ENCODE measurements around the gene PTMA.

The PTMA gene

DNA sequence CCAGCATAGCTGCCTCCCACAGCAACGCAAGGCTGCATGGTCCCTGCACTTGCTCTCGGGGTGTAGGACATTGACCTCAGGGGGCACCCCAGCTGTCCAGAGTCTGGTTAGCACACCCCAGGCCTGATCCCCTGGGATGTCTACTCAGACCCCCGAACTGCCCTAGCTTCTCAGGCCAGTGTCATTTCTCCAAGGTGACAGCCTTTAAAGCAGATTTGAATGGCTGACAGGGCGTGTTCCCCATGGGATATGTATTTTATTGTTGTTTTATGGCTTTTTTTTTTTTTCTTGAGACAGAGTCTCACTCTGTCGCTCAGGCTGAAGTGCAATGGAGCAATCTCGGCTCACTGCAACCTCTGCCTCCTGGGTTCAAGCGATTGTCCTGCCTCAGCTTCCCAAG lies 40.8 kb upstream of the PTMA start:
- ATAC-seq (replicated peaks) (no peak), DNase-seq (no peak)
- H3K4me1 Mint-ChIP-seq (ENCODE audit: low read depth in 2 of 2): peaks cover 2 to 4% of the 10 kb centered on the region in 2 donors
- H3K36me3 Mint-ChIP-seq (ENCODE audit: insufficient read depth): peaks cover 11% of the 10 kb centered on the region
- no peaks in the 10 kb centered on the region for H3K27me3 Mint-ChIP-seq
- H3K9me3 Mint-ChIP-seq: no peaks in the 10 kb centered on the region
- peak overlapping the region in 1 of 2 donors; percentile 41 for H3K27ac Mint-ChIP-seq
- no peak overlapping the region for H3K4me3 Mint-ChIP-seq

DNA sequence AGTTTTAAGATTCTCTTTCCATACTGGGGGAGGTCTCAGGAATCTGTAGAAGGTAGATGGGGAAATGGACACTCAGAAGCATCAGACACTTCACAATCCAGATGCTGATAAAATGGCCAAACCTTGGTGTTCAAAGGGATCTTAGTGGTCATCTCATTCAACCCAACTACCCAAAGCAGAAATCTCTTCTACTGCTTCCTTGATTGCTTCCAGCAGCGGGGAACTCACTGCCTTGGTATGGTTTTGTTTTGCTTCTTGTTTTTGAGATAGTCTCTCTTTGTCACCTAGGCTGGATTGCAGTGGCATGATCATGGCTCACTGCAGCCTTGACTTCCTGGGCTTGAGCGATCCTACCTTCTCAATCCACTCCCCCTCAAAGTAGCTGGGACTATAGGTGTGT lies 39.3 kb upstream of the PTMA start:
- Mint-ChIP-seq H3K4me1 (ENCODE audit: low read depth in 2 of 2) (no peaks in the 10 kb centered on the region), H3K36me3 (ENCODE audit: insufficient read depth) (no peaks in the 10 kb centered on the region), H3K27me3 (no peaks in the 10 kb centered on the region), H3K4me3 (no peak overlapping the region), H3K9me3 (no peaks in the 10 kb centered on the region), H3K27ac (no peak overlapping the region)
- DNase-seq (no peak), ATAC-seq (replicated peaks) (no peak)

DNA sequence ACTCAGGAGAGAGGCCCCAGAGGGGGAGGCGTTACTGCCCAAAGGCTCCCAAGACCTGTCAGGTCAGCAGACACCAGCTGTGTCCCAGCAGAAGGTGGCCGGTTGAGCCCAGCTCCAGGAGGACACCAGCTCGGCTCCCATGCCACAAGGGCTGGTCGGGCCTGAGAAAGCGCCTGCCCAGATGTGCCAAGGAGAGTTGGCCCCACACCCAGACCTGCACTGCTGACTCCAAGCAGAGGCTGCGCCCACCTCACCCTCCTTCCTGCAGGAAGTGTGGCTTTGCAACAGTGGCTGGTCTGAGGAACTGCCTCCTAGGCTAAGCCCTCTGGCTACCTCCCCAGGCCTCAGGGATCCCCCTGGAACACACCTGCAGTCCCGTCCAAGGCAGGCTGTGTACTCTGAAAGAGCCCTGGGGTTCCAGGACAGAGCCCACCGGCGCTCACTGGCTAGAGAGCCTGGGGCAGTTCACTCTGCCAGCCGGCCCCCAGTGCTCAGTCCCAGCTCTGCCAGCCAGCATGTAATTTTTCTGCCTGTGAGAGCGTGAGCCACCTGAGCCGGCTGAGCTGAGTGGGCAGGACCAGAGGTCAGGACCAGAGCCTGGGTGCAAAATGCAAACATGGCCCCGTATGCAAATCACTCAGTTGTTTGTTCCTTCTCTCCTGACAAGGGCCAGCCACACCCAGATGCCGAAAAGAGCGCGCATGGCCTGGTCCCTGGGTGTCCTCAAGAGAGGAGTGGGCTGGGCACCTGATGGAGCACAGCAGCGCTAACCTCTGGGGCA lies 36.9 kb upstream of the PTMA start:
- Mint-ChIP-seq H3K4me3 (no peak overlapping the region), H3K9me3 (no peaks in the 10 kb centered on the region), H3K27ac (peak overlapping the region in 1 of 2 donors; percentile 49), H3K27me3 (no peaks in the 10 kb centered on the region), H3K4me1 (ENCODE audit: low read depth in 2 of 2) (peaks cover 0 to 5% of the 10 kb centered on the region in 2 donors), H3K36me3 (ENCODE audit: insufficient read depth) (no peaks in the 10 kb centered on the region)
- DNase-seq: no peak
- no peak for ATAC-seq (replicated peaks)

DNA sequence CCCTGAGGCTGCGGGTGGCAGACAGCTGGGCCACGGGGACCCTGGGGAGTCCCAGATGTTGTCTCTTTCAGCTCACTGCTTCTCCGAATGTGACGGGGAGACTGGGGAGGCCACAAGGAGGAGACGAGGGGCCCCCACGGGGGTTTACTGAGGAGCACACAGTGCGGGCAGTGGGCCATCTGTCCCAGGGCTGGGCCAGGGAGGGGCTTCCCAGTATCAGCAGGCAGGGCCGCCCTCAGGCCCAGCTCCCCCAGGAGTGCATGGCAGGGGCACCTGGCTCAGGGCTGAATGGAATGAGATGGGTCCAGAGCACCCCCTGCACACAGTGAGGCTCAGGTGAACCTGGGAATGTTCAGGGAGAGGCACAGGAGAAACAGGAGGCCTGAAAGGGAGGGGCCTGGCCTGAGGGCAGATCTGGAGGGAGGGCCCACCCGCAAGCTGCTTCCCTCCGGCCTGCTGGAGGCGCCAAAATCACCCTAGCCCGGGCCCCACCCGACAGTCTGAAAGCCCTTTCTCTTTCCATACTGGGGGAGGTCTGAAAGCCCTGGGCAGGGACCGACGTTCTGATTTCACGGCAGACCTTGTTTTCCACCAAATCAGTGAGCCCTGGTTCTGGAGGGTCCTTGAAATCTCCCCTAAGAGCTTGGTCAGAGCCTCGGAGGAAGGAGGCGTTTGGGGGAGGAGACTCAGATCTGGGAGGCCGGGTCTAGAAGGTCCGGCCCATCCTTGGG lies 35.5 kb upstream of the PTMA start:
- no peak overlapping the region for H3K4me3 Mint-ChIP-seq
- peaks cover 3 to 8% of the 10 kb centered on the region in 2 donors for H3K4me1 Mint-ChIP-seq (ENCODE audit: low read depth in 2 of 2)

DNA sequence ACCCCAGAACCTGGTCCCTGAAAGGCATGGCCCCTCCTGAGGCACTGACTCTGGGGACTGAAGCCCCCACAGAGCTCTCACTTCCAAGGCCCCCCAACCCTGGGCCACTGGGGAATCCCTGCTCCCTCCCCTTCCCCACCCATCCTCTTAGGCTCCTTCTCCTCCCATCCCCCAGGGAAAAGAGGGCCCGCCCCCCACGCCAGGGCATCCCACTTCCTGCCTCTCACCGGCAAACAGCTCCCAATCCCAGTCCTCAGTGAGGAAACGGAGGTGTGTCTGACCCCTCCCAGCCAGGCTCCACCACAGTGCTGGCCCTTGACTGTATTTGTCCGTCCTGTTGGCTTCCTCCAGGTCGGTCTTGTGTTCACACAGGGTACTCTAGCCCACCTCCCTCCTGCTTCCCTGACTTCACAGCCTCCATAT lies 35.0 kb upstream of the PTMA start:
- H3K9me3 Mint-ChIP-seq: no peaks in the 10 kb centered on the region
- DNase-seq: no peak
- no peaks in the 10 kb centered on the region for H3K27me3 Mint-ChIP-seq
- H3K4me1 Mint-ChIP-seq (ENCODE audit: low read depth in 2 of 2): peaks cover 4 to 9% of the 10 kb centered on the region in 2 donors
- H3K36me3 Mint-ChIP-seq (ENCODE audit: insufficient read depth): peaks cover 3% of the 10 kb centered on the region
- no peak overlapping the region for H3K4me3 Mint-ChIP-seq
- H3K27ac Mint-ChIP-seq: no peak overlapping the region
- ATAC-seq (replicated peaks): no peak

More for the DNA sequence above, 35.5 kb upstream of the PTMA start:
- no peaks in the 10 kb centered on the region for H3K9me3 Mint-ChIP-seq
- H3K27ac Mint-ChIP-seq: no peak overlapping the region
- DNase-seq (no peak), ATAC-seq (replicated peaks) (peak; percentile 50)
- peaks cover 2% of the 10 kb centered on the region for H3K36me3 Mint-ChIP-seq (ENCODE audit: insufficient read depth)
- H3K27me3 Mint-ChIP-seq: no peaks in the 10 kb centered on the region

DNA sequence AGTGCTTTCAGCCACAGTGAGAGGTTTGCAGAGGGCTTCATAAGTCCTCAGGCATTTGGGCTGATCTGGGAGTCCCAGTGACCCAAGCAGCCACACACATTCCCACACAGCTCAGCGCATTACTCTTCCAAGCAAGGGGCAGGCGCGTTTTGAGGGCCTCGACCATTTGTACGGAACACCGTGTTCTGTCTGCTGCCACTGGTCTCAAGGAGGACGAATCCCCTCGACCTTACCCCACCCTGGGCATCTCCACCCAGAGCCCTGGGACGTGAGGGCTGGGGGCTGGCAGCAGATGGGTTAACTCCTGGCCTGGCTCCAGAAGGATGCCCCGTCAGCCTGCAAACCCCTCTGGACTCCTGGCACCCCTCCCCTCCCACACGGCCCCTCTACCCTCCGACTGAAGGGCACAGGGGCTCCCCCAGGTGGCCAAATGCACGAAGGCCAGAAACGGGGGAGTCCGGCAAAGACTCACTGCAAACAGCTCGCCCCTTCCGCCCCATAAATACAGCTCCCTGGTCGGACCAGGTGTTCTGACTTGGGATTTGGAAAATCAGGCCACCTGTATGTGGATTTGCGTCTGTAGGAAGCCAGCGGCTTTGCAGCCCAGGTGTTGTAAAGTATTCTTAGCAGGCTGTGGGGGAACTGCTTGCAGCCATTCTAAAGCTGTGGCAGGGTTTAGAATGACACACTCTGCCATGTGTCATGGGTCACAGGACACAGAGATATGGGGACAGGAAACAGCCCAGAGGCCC lies 33.6 kb upstream of the PTMA start:
- peaks cover 4 to 9% of the 10 kb centered on the region in 2 donors for H3K4me1 Mint-ChIP-seq (ENCODE audit: low read depth in 2 of 2)
- no peaks in the 10 kb centered on the region for H3K9me3 Mint-ChIP-seq
- no peak overlapping the region for H3K4me3 Mint-ChIP-seq
- ATAC-seq (replicated peaks) (peak; percentile 65), DNase-seq (peak; percentile 31 to 49 (median 42))
- H3K27ac Mint-ChIP-seq: no peak overlapping the region
- peaks cover 3% of the 10 kb centered on the region for H3K36me3 Mint-ChIP-seq (ENCODE audit: insufficient read depth)
- peaks cover 0 to 1% of the 10 kb centered on the region in 2 donors for H3K27me3 Mint-ChIP-seq

DNA sequence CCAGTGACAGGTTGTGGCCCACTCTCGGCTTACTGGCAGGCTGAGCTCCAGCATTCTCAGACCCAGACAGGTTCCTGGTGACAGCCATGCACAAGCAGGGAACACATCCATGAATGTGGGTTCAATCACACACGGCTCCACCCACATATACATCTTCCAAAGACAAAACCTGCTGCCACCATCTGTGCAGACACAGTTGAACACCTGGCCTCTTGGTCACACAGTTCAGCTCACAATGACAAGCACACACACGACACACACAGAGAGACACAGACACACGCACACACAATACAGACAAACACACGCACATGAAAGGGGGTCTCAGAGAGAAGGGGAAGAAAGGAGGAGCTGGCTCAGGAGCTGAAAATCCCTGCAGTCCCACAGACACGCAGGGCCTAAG lies 32.1 kb upstream of the PTMA start:
- H3K4me3 Mint-ChIP-seq: no peak overlapping the region
- H3K9me3 Mint-ChIP-seq: no peaks in the 10 kb centered on the region
- DNase-seq (no peak), ATAC-seq (replicated peaks) (no peak)
- H3K36me3 Mint-ChIP-seq (ENCODE audit: insufficient read depth): peaks cover 3% of the 10 kb centered on the region
- peak overlapping the region in 1 of 2 donors; percentile 56 for H3K27ac Mint-ChIP-seq
- H3K27me3 Mint-ChIP-seq: peaks cover 0 to 10% of the 10 kb centered on the region in 2 donors
- H3K4me1 Mint-ChIP-seq (ENCODE audit: low read depth in 2 of 2): peaks cover 4 to 9% of the 10 kb centered on the region in 2 donors

DNA sequence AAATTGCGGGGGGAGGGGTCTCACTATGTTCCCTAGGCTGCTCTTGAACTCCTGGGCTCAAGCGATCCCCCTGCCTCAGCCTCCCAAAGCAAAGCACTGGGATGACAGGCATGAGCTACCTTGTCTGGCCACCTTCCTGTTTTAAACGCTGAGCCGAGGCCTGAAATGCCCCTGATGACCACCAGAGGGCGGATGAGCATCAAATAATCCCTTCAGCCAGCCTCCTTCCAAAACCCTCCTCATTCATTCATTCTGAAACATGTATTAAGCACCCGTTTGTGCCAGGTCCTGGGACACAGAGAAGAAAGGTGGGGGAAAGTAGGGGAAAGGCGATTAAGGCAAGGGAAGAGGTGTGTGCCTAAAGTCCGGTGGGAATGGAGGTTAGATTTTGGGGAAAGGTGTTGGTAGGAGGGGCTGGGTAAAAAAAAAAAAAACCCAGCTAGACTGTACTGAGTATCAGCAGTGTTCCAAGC lies 30.7 kb upstream of the PTMA start:
- DNase-seq: peak; percentile 84 to 90 (median 85)
- Mint-ChIP-seq H3K9me3 (no peaks in the 10 kb centered on the region), H3K4me3 (no peak overlapping the region), H3K27ac (peak overlapping the region in 1 of 2 donors; percentile 12), H3K27me3 (peaks cover 13 to 24% of the 10 kb centered on the region in 2 donors), H3K4me1 (ENCODE audit: low read depth in 2 of 2) (peaks cover 4 to 13% of the 10 kb centered on the region in 2 donors), H3K36me3 (ENCODE audit: insufficient read depth) (peaks cover 3% of the 10 kb centered on the region)
- peak; percentile 84 for ATAC-seq (replicated peaks)

DNA sequence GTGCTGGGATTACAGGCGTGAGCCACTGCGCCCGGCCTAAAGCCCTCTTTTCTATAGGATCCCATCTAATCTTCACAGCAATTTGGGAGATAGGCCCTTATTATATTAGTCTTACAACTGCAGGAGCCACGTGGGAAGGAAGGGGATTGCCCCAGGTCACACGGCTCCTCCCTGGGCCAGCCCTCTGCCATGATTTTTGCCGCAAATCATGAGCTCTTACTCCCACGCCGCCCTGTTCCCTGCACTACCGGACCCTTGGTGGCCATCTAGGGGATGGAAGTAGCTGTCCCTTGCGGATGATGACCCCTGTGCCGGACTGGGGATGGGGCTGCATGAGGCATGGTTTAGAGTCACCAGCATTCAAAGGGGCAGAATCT lies 28.4 kb upstream of the PTMA start:
- Mint-ChIP-seq H3K4me3 (no peak overlapping the region), H3K27me3 (peaks cover 16 to 42% of the 10 kb centered on the region in 2 donors), H3K9me3 (no peaks in the 10 kb centered on the region), H3K4me1 (ENCODE audit: low read depth in 2 of 2) (peaks cover 4 to 10% of the 10 kb centered on the region in 2 donors), H3K27ac (no peak overlapping the region), H3K36me3 (ENCODE audit: insufficient read depth) (peaks cover 3% of the 10 kb centered on the region)
- DNase-seq (no peak), ATAC-seq (replicated peaks) (no peak)

DNA sequence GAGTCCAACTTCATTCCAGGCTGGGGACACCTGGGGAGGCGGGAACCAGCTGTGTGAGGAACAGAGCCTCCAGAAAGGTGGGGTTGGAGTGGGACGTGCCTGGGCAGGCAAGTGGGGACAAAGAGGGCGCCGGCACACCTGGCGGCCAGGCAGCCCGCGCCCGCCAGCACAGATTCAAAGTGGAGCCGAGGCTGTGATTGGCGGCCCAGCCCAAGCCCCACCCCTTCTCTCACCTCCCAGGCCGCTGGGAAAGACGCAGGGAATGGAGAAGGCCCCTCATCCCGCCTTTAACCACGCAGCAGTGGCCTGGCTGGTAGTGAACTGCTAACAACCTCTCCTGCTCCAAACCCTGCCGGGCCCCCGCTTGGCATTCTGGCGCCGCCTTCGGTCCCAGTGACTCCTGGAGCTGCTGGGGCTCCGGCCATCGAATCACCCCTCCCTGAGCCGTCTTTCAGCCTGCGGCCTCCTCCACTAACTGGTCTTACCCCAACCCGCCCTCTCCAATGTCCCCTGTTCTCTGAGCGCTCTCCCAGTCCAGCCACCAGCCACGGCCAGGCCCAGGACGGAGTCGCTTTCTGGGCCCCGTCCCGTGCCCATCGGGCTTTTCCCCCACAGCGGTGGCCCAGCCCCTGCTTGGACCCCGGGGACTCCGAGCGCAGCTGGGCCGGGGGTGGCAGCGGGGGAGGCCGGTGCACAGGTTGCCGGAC lies 27.9 kb upstream of the PTMA start:
- no peak overlapping the region for H3K27ac Mint-ChIP-seq
- no peaks in the 10 kb centered on the region for H3K9me3 Mint-ChIP-seq
- peaks cover 3% of the 10 kb centered on the region for H3K36me3 Mint-ChIP-seq (ENCODE audit: insufficient read depth)
- peaks cover 16 to 42% of the 10 kb centered on the region in 2 donors for H3K27me3 Mint-ChIP-seq
- H3K4me1 Mint-ChIP-seq (ENCODE audit: low read depth in 2 of 2): peaks cover 4 to 7% of the 10 kb centered on the region in 2 donors
- H3K4me3 Mint-ChIP-seq: no peak overlapping the region
- no peak for DNase-seq
- ATAC-seq (replicated peaks): no peak

DNA sequence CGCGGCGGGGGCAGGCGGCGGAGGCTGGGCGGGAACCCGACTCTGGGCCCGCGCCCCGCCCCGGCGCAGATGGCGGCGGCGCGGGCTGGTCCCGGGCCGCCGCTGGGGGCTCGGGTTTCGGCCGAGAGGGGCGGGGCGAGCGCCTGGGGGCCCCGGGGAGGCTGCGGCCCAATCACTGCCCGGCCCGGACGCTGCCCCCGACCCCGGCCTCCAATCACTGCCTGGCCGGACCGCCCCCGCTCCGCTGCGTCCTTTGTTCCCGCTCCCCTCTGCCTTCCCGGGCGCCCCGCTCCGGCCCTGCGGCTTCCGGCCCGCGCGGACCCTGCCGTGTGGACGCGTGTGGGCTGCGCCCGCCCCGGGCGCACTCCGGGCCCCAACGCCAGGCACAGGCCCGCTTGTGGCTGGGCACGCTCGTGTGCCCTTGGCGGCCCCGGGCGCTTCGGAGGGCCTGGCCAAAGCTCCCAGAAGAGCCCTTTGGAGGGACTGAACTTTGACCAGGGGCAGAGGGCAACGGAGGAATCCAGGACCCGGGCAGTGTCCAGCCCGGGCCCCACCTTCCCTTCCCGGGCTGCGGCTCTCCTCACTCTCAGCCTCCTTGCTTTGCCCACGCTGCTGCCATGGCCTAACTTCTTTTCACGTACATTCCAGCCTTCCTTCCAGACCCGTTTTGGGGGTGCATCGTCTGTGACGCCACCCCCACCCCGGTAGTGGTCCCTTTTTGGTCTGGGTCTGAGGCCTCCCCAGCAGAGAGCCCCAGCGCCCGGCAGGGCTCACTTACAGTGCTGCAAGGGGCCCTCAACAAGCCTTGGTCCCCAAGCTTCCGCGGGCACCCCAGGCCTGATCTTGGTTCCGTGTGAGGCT lies 27.1 kb upstream of the PTMA start:
- ATAC-seq (replicated peaks) (no peak), DNase-seq (no peak)
- Mint-ChIP-seq H3K36me3 (ENCODE audit: insufficient read depth) (peaks cover 3% of the 10 kb centered on the region), H3K27me3 (peaks cover 16 to 42% of the 10 kb centered on the region in 2 donors), H3K4me3 (peak overlapping the region; percentile 50 to 80), H3K4me1 (ENCODE audit: low read depth in 2 of 2) (peaks cover 4 to 7% of the 10 kb centered on the region in 2 donors), H3K27ac (no peak overlapping the region), H3K9me3 (no peaks in the 10 kb centered on the region)

DNA sequence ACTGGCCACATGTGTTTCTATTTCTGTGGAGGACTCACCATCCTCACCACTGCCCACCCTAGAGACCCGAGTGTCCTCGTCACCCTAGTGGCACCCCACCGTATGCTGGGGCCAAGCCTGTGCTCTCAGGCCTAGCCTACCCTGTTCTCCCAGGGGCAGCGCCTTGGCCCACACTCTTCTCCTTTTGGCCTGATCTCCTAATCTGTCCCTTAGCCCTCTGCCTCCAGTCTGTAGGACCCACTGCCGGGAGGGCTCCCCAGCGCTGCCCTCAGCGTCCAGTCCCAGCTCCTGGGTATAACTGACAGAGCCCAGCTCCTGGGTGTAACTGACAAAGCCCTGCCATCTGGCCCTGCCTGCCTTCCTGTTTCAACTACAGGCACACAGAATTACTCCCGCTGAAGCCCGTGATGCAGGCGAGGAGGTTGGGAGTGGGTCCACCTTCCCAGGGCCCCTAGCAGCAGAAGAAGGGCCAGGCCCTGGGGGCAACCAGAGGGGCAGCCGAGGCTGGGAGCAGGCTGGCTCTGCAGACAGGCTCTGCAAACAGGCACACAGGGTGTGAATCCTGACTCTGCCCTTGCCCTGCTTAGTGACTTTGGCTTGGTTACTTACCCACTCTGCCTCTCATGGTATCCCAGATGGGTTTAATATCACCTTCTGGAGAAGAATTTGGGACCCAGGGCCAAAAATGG lies 25.6 kb upstream of the PTMA start:
- ATAC-seq (replicated peaks) (no peak), DNase-seq (no peak)
- peaks cover 1% of the 10 kb centered on the region for H3K36me3 Mint-ChIP-seq (ENCODE audit: insufficient read depth)
- no peak overlapping the region for H3K27ac Mint-ChIP-seq
- peaks cover 16 to 42% of the 10 kb centered on the region in 2 donors for H3K27me3 Mint-ChIP-seq
- H3K4me1 Mint-ChIP-seq (ENCODE audit: low read depth in 2 of 2): peaks cover 2 to 11% of the 10 kb centered on the region in 2 donors
- peak overlapping the region in 1 of 2 donors; percentile 15 for H3K4me3 Mint-ChIP-seq
- no peaks in the 10 kb centered on the region for H3K9me3 Mint-ChIP-seq
